ENCODE measurements around the gene CERS3. TPM values are rescaled to one million over a fixed set of nuclear protein-coding genes. Genes with fewer than 3 reads are reported as not detected.

CERS3 gene
- total RNA-seq (2012; rRNA removed) (not detected in 2 replicates), polyA plus RNA-seq (2012; rRNA removed) (not detected in 2 replicates), Bru-seq, nascent RNA (percentile 6 among the genes with signal in this experiment), BruChase-seq, experiment 1, labeled RNA remaining after a 6-hour chase (not detected), BruChase-seq, experiment 2, labeled RNA remaining after a 2-hour chase (percentile 5 among the genes with signal in this experiment)
- not detected in 2 replicates for polyA plus RNA-seq (2012; cell fraction: cytosol; rRNA removed)
- not detected in 2 replicates for polyA plus RNA-seq (2012; cell fraction: nucleus; rRNA removed; ENCODE audit: low replicate concordance)
- long read RNA-seq = 0 reads

DNA sequence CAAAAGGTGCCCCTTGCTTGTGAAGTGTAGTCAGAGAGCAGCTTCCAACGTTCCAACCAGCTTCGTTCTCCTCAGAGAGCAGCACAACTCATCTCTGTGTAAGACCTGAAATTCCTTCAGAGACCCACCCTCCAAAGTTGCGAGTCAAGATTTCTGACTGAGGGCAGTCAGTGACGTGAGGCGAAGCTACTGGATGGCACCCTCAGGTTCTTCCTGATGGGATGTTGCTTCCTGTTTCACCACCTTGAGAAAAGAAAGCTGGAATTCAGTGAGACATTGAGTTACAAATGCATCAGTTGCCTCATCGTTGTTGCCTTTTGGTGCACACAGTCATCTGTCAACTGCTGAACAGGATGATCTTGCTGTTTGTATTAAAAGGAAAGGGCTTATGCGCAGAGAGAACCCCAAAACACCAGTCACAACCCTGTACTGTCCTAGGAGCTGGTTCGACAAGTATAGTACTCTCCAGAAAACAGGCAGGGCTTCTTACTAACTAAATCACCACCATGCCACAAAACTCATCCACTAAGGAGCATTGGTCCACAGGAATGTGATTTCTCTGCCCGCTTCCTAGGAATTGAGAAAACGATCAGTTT is at the start of gene CERS3:
TSS of gene CERS3 (minus strand) at position 118 of the 596 bp plus-strand sequence. CDS start 27,101 bp downstream, outside the sequence.
- Histone ChIP-seq H2BK20ac (ENCODE audit: low read depth, low read length) (no peak within 1 kb of the TSS), H2AK5ac (ENCODE audit: low read depth, low read length) (no peak within 1 kb of the TSS), H4K91ac (ENCODE audit: insufficient read depth, low read depth, low read length) (no peak within 1 kb of the TSS), H2BK5ac (ENCODE audit: low read depth, low read length, poor library complexity, severe bottlenecking) (no peak within 1 kb of the TSS), H3K56ac (ENCODE audit: extremely low read depth, insufficient read depth, low read length) (no peak within 1 kb of the TSS), H4K20me1 (ENCODE audit: insufficient read depth, low read length) (no peaks in the 10 kb centered on the region), H2AFZ (replicated peaks; ENCODE audit: low read length, poor library complexity) (no peak within 1 kb of the TSS), H3K4me2 (ENCODE audit: low read depth, low read length) (no peak within 1 kb of the TSS), H3K14ac (replicated peaks; ENCODE audit: low read depth, low read length) (no peak within 1 kb of the TSS), H3K4me3 (ENCODE audit: insufficient read depth, low read depth, low read length) (no peak within 1 kb of the TSS), H3K9ac (ENCODE audit: low read depth, low read length) (no peak within 1 kb of the TSS), H3K23ac (ENCODE audit: low read depth, low read length) (no peak within 1 kb of the TSS), H4K5ac (ENCODE audit: low read depth, low read length) (no peak within 1 kb of the TSS), H3K4me1 (ENCODE audit: control insufficient read depth, insufficient read depth, low read length) (no peaks in the 10 kb centered on the region), H2BK120ac (ENCODE audit: low read depth, low read length) (no peak within 1 kb of the TSS), H2BK15ac (ENCODE audit: low read depth, low read length) (no peak within 1 kb of the TSS), H3K36me3 (ENCODE audit: control insufficient read depth, insufficient read depth, low read length) (no peaks in the 10 kb centered on the region), H3K9me3 (ENCODE audit: control insufficient read depth, insufficient read depth, low read length) (no peaks in the 10 kb centered on the region), H3K9me1 (ENCODE audit: insufficient read depth, low read length) (no peaks in the 10 kb centered on the region), H2AK9ac (replicated peaks; ENCODE audit: low read depth, low read length, poor library complexity) (no peak within 1 kb of the TSS), H3K27me3 (ENCODE audit: control insufficient read depth, insufficient read depth, low read length) (no peaks in the 10 kb centered on the region), H3K27ac (ENCODE audit: insufficient read depth, low read length) (no peak within 1 kb of the TSS), H3K79me1 (ENCODE audit: low read depth in 1 of 2, low read length in 2 of 2) (no peaks in the 10 kb centered on the region), H4K8ac (ENCODE audit: low read depth in 2 of 2, low read length in 2 of 2) (no peak within 1 kb of the TSS), H3K18ac (ENCODE audit: low read depth, low read length) (no peak within 1 kb of the TSS), H3K4ac (ENCODE audit: low read depth, low read length) (no peak within 1 kb of the TSS)
- intact Hi-C loops (cut with micrococcal nuclease) = no loop called here
- TF ChIP-seq RAD21 (IDR thresholded peaks at IDR 0.05; ENCODE audit: low read length) (no peak), SMC3 (IDR thresholded peaks at IDR 0.05; ENCODE audit: low read depth, low read length) (no peak), NFE2L2 (IDR thresholded peaks at IDR 0.05; ENCODE audit: low read depth, low read length) (no peak)
- 20% methylated on average over 1 of the region's 10 CpGs; no CpG with 5 or more reads in 1 of the 2 experiments for WGBS, 2 experiments (ENCODE audit: extremely low coverage in 2 of 2, insufficient read length in 1 of 2)
- ChIA-PET CTCF (no interaction called here), POLR2A (ENCODE audit: unreplicated experiment) (no interaction called here)
- ATAC-seq (ENCODE audit: low read depth) = no peak
- in situ Hi-C loops (cut with MboI; ENCODE audit: low sequenced_read_pairs) = no loop called here
- BruUV-seq (replicated peaks) = no TSS peak
- no peak for DNase-seq
- dilution Hi-C loops (cut with HindIII; ENCODE audit: low sequenced_read_pairs, unreplicated experiment) = no loop called here
